Upper lobe of right lung (tissue), 1 donor: ENCODE measurements around the gene CFAP58. TPM values are rescaled to one million over a fixed set of nuclear protein-coding genes. Genes with fewer than 3 reads are reported as not detected.

Source experiments
- ATAC-seq: fragments of 200-7000 bp; cut with Tn5 transposase; one replicate; pipeline ENCODE4 v1.9.1; 2020; ENCODE audit warnings: mild to moderate bottlenecking, moderate library complexity
- DNase-seq: peaks from one replicate; pipeline ENCODE4 v3.0.0-alpha.2; 2020
- H3K27ac ChIP-seq: fragments of 200-600 bp; one replicate; pipeline ENCODE4 v1.8.0; 2022
- H3K27me3 ChIP-seq: fragments of 200-600 bp; one replicate; pipeline ENCODE4 v1.8.0; 2022; ENCODE audit warnings: mild to moderate bottlenecking
- H3K36me3 ChIP-seq: fragments of 200-600 bp; one replicate; pipeline ENCODE4 v1.8.0; 2022
- H3K4me1 ChIP-seq: fragments of 200-600 bp; one replicate; pipeline ENCODE4 v1.8.0; 2022
- H3K4me3 ChIP-seq: fragments of 200-600 bp; one replicate; pipeline ENCODE4 v1.8.0; 2022; ENCODE audit warnings: mild to moderate bottlenecking
- H3K9me3 ChIP-seq: fragments of 200-600 bp; one replicate; pipeline ENCODE4 v1.8.0; 2022
- CTCF ChIP-seq: fragments of 200-600 bp; IDR thresholded peaks from one replicate; pipeline ENCODE4 v1.8.0; 2022; ENCODE audit warnings: antibody characterized with exemption
- intact Hi-C: fragments of 100-400 bp; cut with DNase I; formaldehyde crosslinking; loops from one replicate; pipeline ENCODE4 v1.11.0; 2022
- total RNA-seq: library from RNA; stranded (reverse); fragmentation: NEBNext Ultra II Directional; extraction: Animal tissue kit (Norgen Biotek cat#: 25700); gene quantifications from one replicate; pipeline ENCODE4 v1.2.1, GENCODE V29; 2021
- donor health status: DM: no; HTN: yes; CAD: no; lungs with severe emphysema.

CFAP58 gene
- total RNA-seq, 1 donor from 2014 or later = 0.14 TPM

GRCh38 chr10:104413528-104413927 is 59.9 kb downstream of the CFAP58 start:
- DNase-seq (no peak), ATAC-seq (no peak)
- H3K27ac ChIP-seq = no peak overlapping the region
- intact Hi-C loops = no loop called here
- no peak for TF ChIP-seq CTCF
- H3K4me1 ChIP-seq = no peaks in the 10 kb centered on the region
- H3K9me3 ChIP-seq = no peaks in the 10 kb centered on the region
- H3K27me3 ChIP-seq = no peaks in the 10 kb centered on the region
- no peaks in the 10 kb centered on the region for H3K36me3 ChIP-seq
- H3K4me3 ChIP-seq = no peak overlapping the region

GRCh38 chr10:104415526-104416165 is 62.0 kb downstream of the CFAP58 start:
- ATAC-seq (no peak), DNase-seq (no peak)
- H3K9me3 ChIP-seq = no peaks in the 10 kb centered on the region
- intact Hi-C loops = no loop called here
- H3K36me3 ChIP-seq = no peaks in the 10 kb centered on the region
- no peak for TF ChIP-seq CTCF
- H3K27me3 ChIP-seq = no peaks in the 10 kb centered on the region
- H3K27ac ChIP-seq = no peak overlapping the region
- no peaks in the 10 kb centered on the region for H3K4me1 ChIP-seq
- H3K4me3 ChIP-seq = no peak overlapping the region

GRCh38 chr10:104416851-104417250 is 63.2 kb downstream of the CFAP58 start:
- TF ChIP-seq CTCF = no peak
- no peaks in the 10 kb centered on the region for H3K9me3 ChIP-seq
- no peak overlapping the region for H3K4me3 ChIP-seq
- no peak overlapping the region for H3K27ac ChIP-seq
- ATAC-seq (no peak), DNase-seq (no peak)
- H3K4me1 ChIP-seq = no peaks in the 10 kb centered on the region
- H3K36me3 ChIP-seq = no peaks in the 10 kb centered on the region
- no peaks in the 10 kb centered on the region for H3K27me3 ChIP-seq
- intact Hi-C loops = no loop called here

GRCh38 chr10:104417637-104418292 is 64.1 kb downstream of the CFAP58 start:
- no peak for TF ChIP-seq CTCF
- H3K4me3 ChIP-seq = no peak overlapping the region
- peak; percentile 79 for ATAC-seq
- no peak overlapping the region for H3K27ac ChIP-seq
- H3K27me3 ChIP-seq = no peaks in the 10 kb centered on the region
- intact Hi-C loops = no loop called here
- no peak for DNase-seq
- H3K9me3 ChIP-seq = no peaks in the 10 kb centered on the region
- no peaks in the 10 kb centered on the region for H3K4me1 ChIP-seq
- no peaks in the 10 kb centered on the region for H3K36me3 ChIP-seq

- Histone ChIP-seq H3K9me3 (no peaks in the 10 kb centered on the region), H3K27me3 (no peaks in the 10 kb centered on the region), H3K36me3 (no peaks in the 10 kb centered on the region), H3K4me3 (no peak overlapping the region), H3K4me1 (no peaks in the 10 kb centered on the region), H3K27ac (no peak overlapping the region)
- TF ChIP-seq CTCF = no peak
- ATAC-seq (no peak), DNase-seq (no peak)
- intact Hi-C loops = no loop called here
Observed at GRCh38 chr10:104424719-104425118, 71.1 kb downstream of the CFAP58 start.
